GM19193 (cell line): ENCODE data around the gene CFAP91.

ENCODE experiments used
- POLR2A ChIP-seq: IDR thresholded peaks from 4 replicates; pipeline ENCODE4 v1.6.1; 2011; ENCODE audit not compliant: insufficient read depth, insufficient read length; ENCODE audit errors: extremely low read depth

CFAP91 gene

GRCh38 chr3:119703820-119704531, 1.2 kb downstream of the CFAP91 start:
- TF ChIP-seq POLR2A = no peak

GRCh38 chr3:119715105-119715504, 12.3 kb downstream of the CFAP91 start:
- no peak for TF ChIP-seq POLR2A

- TF ChIP-seq POLR2A = no peak
Observed at GRCh38 chr3:119716998-119717397, 14.2 kb downstream of the CFAP91 start.

GRCh38 chr3:119717520-119717919, 14.7 kb downstream of the CFAP91 start:
- TF ChIP-seq POLR2A = no peak

GRCh38 chr3:119723022-119723421, 20.2 kb downstream of the CFAP91 start:
- no peak for TF ChIP-seq POLR2A

- TF ChIP-seq POLR2A = no peak
Observed at GRCh38 chr3:119726909-119727308, 24.1 kb downstream of the CFAP91 start.

GRCh38 chr3:119729996-119730395, 27.2 kb downstream of the CFAP91 start:
- TF ChIP-seq POLR2A = no peak

GRCh38 chr3:119731560-119732343, 28.9 kb downstream of the CFAP91 start:
- no peak for TF ChIP-seq POLR2A

GRCh38 chr3:119733812-119734211, 31.0 kb downstream of the CFAP91 start:
- TF ChIP-seq POLR2A = no peak

- TF ChIP-seq POLR2A = no peak
Observed at GRCh38 chr3:119738741-119739140, 35.9 kb downstream of the CFAP91 start.

- TF ChIP-seq POLR2A = no peak
Observed at GRCh38 chr3:119741657-119742590, 39.1 kb downstream of the CFAP91 start.

GRCh38 chr3:119743921-119744320, 41.1 kb downstream of the CFAP91 start:
- TF ChIP-seq POLR2A = no peak

GRCh38 chr3:119745942-119746341, 43.1 kb downstream of the CFAP91 start:
- no peak for TF ChIP-seq POLR2A

- no peak for TF ChIP-seq POLR2A
Observed at GRCh38 chr3:119746423-119746822, 43.6 kb downstream of the CFAP91 start.

GRCh38 chr3:119747357-119747756, 44.5 kb downstream of the CFAP91 start:
- no peak for TF ChIP-seq POLR2A
